Neural cell (in vitro differentiated cells): ENCODE measurements around the gene AGPAT3.

ENCODE experiments used
- EP300 ChIP-seq: fragments of 450-650 bp; conservative IDR thresholded peaks from 2 replicates; pipeline ENCODE4 v1.6.1; 2014; ENCODE audit warnings: antibody characterized with exemption, mild to moderate bottlenecking, moderate library complexity; ENCODE audit not compliant: poor library complexity, severe bottlenecking
- EZH2 ChIP-seq: fragments of 200-600, 300-800 bp; shearing (Covaris generic), sonication (generic); IDR thresholded peaks from 2 replicates; pipeline ENCODE4 v1.6.1; 2014; ENCODE audit warnings: antibody characterized with exemption, low read length, borderline replicate concordance, mild to moderate bottlenecking; ENCODE audit not compliant: insufficient read depth, poor library complexity, severe bottlenecking
- MXI1 ChIP-seq: fragments of 450-650 bp; conservative IDR thresholded peaks from 2 replicates; pipeline ENCODE4 v1.6.1; 2014; ENCODE audit warnings: antibody characterized with exemption, mild to moderate bottlenecking; ENCODE audit not compliant: poor library complexity, severe bottlenecking
- POLR2AphosphoS5 ChIP-seq: IDR thresholded peaks from 2 replicates; pipeline ENCODE4 v1.6.1; 2012
- RAD21 ChIP-seq: fragments of 450-650 bp; conservative IDR thresholded peaks from 2 replicates; pipeline ENCODE4 v1.6.1; 2014; ENCODE audit warnings: antibody characterized with exemption, mild to moderate bottlenecking, moderate library complexity
- SMC3 ChIP-seq: fragments of 450-650 bp; conservative IDR thresholded peaks from 2 replicates; pipeline ENCODE4 v1.6.1; 2014; ENCODE audit warnings: antibody characterized with exemption, mild to moderate bottlenecking, moderate library complexity; ENCODE audit not compliant: poor library complexity
- TAF1 ChIP-seq: IDR thresholded peaks from 2 replicates; pipeline ENCODE4 v1.6.1; 2012; ENCODE audit warnings: low read depth
- TF ChIP-seq, protein P1 (sequence below): fragments of 450-650 bp; IDR thresholded peaks from 2 replicates; pipeline ENCODE4 v1.5.1; 2014; ENCODE audit warnings: antibody characterized with exemption, mild to moderate bottlenecking, moderate library complexity; ENCODE audit not compliant: poor library complexity, severe bottlenecking
- TF ChIP-seq, protein P2 (sequence below): IDR thresholded peaks from 2 replicates; pipeline ENCODE4 v1.6.1; 2012; ENCODE audit warnings: borderline replicate concordance

DNA sequence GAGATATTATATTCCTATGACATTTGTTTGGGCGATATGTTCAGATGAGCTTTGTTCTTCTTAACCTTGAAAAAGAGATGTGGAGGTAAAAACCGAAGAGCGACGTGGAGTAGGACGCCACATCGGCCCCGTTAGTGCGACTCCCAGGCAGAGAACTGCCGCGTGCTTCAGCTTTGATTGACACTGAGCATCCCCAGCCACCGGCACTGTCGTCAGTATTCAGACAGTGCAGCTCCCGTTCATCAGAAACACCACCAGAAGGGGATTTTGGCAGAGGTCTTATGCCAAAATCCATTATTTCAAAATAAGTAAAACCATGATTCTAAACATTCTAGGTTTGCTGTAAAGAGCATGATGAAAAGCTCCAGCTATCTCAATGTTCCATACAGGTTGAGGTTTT is 66.5 kb downstream of the AGPAT3 start:
- TF ChIP-seq, protein P1, sequence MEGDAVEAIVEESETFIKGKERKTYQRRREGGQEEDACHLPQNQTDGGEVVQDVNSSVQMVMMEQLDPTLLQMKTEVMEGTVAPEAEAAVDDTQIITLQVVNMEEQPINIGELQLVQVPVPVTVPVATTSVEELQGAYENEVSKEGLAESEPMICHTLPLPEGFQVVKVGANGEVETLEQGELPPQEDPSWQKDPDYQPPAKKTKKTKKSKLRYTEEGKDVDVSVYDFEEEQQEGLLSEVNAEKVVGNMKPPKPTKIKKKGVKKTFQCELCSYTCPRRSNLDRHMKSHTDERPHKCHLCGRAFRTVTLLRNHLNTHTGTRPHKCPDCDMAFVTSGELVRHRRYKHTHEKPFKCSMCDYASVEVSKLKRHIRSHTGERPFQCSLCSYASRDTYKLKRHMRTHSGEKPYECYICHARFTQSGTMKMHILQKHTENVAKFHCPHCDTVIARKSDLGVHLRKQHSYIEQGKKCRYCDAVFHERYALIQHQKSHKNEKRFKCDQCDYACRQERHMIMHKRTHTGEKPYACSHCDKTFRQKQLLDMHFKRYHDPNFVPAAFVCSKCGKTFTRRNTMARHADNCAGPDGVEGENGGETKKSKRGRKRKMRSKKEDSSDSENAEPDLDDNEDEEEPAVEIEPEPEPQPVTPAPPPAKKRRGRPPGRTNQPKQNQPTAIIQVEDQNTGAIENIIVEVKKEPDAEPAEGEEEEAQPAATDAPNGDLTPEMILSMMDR = no peak
- no peak for TF ChIP-seq MXI1
- TF ChIP-seq, protein P2, sequence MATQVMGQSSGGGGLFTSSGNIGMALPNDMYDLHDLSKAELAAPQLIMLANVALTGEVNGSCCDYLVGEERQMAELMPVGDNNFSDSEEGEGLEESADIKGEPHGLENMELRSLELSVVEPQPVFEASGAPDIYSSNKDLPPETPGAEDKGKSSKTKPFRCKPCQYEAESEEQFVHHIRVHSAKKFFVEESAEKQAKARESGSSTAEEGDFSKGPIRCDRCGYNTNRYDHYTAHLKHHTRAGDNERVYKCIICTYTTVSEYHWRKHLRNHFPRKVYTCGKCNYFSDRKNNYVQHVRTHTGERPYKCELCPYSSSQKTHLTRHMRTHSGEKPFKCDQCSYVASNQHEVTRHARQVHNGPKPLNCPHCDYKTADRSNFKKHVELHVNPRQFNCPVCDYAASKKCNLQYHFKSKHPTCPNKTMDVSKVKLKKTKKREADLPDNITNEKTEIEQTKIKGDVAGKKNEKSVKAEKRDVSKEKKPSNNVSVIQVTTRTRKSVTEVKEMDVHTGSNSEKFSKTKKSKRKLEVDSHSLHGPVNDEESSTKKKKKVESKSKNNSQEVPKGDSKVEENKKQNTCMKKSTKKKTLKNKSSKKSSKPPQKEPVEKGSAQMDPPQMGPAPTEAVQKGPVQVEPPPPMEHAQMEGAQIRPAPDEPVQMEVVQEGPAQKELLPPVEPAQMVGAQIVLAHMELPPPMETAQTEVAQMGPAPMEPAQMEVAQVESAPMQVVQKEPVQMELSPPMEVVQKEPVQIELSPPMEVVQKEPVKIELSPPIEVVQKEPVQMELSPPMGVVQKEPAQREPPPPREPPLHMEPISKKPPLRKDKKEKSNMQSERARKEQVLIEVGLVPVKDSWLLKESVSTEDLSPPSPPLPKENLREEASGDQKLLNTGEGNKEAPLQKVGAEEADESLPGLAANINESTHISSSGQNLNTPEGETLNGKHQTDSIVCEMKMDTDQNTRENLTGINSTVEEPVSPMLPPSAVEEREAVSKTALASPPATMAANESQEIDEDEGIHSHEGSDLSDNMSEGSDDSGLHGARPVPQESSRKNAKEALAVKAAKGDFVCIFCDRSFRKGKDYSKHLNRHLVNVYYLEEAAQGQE = no peak
- TF ChIP-seq POLR2AphosphoS5 = no peak
- no peak for TF ChIP-seq EZH2
- no peak for TF ChIP-seq EP300
- no peak for TF ChIP-seq RAD21
- TF ChIP-seq TAF1 = no peak
- TF ChIP-seq SMC3 = no peak
